Measurements from ENCODE around the gene HMBS. TPM values are rescaled to one million over a fixed set of nuclear protein-coding genes. Genes with fewer than 3 reads are reported as not detected.

Gene HMBS
- total RNA-seq, 2 donors from 2014 or later, result 31.6 to 42.5 TPM

DNA sequence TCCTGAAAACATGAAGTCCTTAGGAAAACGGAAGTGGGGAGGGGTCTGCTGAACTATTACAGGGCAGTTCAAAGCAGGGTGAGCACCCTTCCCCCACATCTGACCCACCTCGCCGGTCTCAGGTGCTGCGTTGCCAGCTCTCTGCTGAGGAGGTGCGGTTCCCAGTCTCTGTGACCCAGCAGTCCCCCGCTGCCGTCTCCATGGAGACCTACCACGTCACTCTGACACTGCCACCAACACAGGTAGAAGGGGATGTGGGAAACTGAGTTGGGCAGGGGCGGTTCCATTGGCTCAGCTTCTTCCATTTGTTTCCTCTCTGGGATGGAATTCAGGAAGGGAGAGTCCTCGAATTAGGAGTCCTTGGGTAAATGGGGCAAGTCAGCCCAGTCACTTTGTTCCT lies 25.8 kb downstream of the HMBS start:
- Mint-ChIP-seq H3K4me3 (no peak overlapping the region), H3K4me1 (ENCODE audit: low read depth) (peaks cover 52% of the 10 kb centered on the region), H3K9me3 (no peaks in the 10 kb centered on the region), H3K27ac (peak overlapping the region; percentile 16), H3K36me3 (ENCODE audit: insufficient read depth in 2 of 2) (peaks cover 4 to 22% of the 10 kb centered on the region in 2 donors), H3K27me3 (ENCODE audit: low read depth) (no peaks in the 10 kb centered on the region)
- ATAC-seq (replicated peaks in 1 of 2) (no peak), DNase-seq (no peak)

DNA sequence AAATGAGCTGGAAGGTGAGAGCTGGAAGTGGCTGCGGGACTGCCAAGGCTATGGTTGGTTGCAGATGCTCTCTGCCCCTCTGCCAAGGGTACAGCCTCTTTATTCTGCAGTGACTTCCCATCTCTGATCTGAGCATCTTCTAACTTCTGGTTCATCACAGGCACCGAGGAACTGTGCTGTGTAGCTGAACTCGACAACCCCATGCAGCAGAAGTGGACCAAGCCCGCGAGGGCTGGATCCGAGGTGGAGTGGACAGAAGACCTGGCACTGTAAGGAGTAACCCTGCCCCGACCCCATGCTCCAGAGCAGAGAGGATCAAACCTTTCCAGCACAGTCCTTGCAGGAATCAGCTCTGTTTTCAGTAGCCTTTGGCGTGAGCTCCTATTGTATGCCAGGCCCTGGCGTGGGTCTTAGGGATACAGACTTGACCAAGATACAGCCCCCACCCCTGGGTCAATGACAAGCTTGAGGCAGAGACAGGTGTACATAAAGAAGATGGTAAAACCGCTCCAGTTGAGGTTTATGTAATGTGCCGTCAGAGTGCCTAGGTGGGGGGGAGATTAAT lies 26.8 kb downstream of the HMBS start:
- no peak overlapping the region for H3K4me3 Mint-ChIP-seq
- DNase-seq (no peak), ATAC-seq (replicated peaks in 1 of 2) (no peak)
- no peak overlapping the region for H3K27ac Mint-ChIP-seq
- no peaks in the 10 kb centered on the region for H3K27me3 Mint-ChIP-seq (ENCODE audit: low read depth)
- H3K9me3 Mint-ChIP-seq, result no peaks in the 10 kb centered on the region
- H3K4me1 Mint-ChIP-seq (ENCODE audit: low read depth), result peaks cover 55% of the 10 kb centered on the region
- H3K36me3 Mint-ChIP-seq (ENCODE audit: insufficient read depth in 2 of 2), result peaks cover 4 to 23% of the 10 kb centered on the region in 2 donors

DNA sequence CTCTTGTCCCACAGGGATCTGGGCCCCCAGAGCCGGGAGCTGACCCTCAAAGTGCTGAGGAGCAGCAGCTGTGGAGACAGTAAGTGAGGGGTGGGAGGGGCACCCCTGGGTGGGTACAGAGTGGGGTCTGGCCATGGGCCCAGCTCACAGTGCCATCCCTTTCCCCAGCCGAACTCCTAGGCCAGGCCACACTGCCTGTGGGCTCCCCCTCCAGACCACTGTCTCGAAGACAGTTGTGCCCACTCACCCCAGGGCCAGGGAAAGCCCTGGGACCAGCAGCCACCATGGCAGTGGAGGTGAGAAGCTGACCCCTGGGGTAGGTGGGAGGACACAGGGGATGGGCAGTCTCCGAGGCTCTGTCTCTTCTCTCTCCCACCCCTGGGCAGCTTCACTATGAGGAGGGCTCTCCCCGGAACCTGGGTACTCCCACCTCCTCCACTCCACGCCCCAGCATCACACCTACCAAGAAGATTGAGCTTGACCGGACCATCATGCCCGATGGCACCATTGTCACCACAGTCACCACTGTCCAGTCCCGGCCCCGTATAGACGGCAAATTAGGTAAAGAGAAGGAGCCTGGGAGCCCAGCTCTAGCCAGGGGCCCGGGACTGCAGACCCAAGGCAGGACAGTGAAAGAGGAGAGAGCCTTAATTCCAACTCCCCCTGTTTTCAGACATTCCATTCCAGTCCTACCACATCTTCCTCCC lies 27.8 kb downstream of the HMBS start:
- no peak overlapping the region for H3K27ac Mint-ChIP-seq
- peaks cover 56% of the 10 kb centered on the region for H3K4me1 Mint-ChIP-seq (ENCODE audit: low read depth)
- H3K9me3 Mint-ChIP-seq, result no peaks in the 10 kb centered on the region
- no peak for DNase-seq
- peaks cover 4 to 27% of the 10 kb centered on the region in 2 donors for H3K36me3 Mint-ChIP-seq (ENCODE audit: insufficient read depth in 2 of 2)
- ATAC-seq (replicated peaks in 1 of 2), result no peak
- no peak overlapping the region for H3K4me3 Mint-ChIP-seq
- no peaks in the 10 kb centered on the region for H3K27me3 Mint-ChIP-seq (ENCODE audit: low read depth)

DNA sequence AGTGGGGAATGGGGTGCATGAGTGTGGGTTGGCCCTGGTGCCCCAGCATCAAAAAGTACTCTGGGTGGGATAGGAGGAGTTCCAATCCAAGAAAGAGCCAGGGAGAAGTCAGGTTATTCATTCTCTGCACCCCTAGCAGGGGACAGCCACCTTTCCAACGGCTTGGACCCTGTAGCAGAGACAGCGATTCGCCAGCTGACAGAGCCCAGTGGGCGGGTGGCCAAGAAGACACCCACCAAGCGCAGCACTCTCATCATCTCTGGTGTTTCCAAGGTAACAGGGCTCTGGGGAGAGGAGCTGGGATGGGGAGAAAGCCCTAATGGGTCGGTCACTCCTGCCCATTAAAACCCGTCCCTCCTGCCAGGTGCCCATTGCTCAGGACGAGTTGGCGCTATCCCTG lies 29.0 kb downstream of the HMBS start:
- no peak overlapping the region for H3K27ac Mint-ChIP-seq
- H3K4me3 Mint-ChIP-seq, result no peak overlapping the region
- H3K9me3 Mint-ChIP-seq, result no peaks in the 10 kb centered on the region
- DNase-seq (no peak), ATAC-seq (replicated peaks in 1 of 2) (no peak)
- peaks cover 4 to 25% of the 10 kb centered on the region in 2 donors for H3K36me3 Mint-ChIP-seq (ENCODE audit: insufficient read depth in 2 of 2)
- no peaks in the 10 kb centered on the region for H3K27me3 Mint-ChIP-seq (ENCODE audit: low read depth)
- H3K4me1 Mint-ChIP-seq (ENCODE audit: low read depth), result peaks cover 50% of the 10 kb centered on the region

GRCh38 chr11:119114351-119114750 lies 29.7 kb downstream of the HMBS start:
- Mint-ChIP-seq H3K27ac (no peak overlapping the region), H3K36me3 (ENCODE audit: insufficient read depth in 2 of 2) (peaks cover 4 to 25% of the 10 kb centered on the region in 2 donors), H3K4me3 (no peak overlapping the region), H3K27me3 (ENCODE audit: low read depth) (no peaks in the 10 kb centered on the region), H3K4me1 (ENCODE audit: low read depth) (peaks cover 44% of the 10 kb centered on the region), H3K9me3 (no peaks in the 10 kb centered on the region)
- no peak for ATAC-seq (replicated peaks in 1 of 2)
- no peak for DNase-seq

DNA sequence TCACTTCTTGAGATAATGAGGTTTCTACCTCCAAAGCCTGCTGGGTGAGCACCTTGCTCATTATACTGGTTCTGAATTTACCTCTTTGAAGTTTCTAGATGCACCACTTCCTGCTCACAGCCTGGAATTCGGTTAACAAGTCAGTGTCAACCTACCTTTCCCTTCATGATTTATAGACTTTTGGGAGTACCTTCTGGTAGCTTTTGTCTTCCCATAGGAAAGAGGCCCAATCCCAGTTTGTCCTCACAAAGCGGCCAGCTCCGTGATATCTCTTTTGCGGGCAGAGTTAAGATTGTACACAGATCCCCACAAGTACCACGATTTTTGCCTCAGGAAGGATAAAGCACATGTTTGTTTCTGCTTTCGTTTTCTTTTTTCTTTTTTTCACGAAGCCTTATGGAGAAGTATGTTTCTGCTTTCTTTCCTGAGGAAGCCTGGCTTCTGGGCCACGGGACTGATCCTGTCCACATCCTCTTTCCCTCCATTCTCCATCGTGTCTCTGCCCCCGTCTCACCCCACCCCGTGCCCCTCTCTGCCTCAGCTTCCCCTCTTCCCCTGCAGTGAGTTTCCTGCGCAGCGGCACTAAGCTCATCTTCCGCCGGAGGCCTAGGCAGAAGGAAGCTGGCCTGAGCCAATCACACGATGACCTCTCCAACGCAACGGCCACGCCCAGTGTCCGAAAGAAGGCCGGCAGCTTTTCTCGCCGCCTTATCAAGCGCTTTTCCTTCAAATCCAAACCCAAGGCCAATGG lies 31.0 kb downstream of the HMBS start:
- Mint-ChIP-seq H3K27ac (peak overlapping the region; percentile 85), H3K4me3 (peak overlapping the region; percentile 86 to 87), H3K36me3 (ENCODE audit: insufficient read depth in 2 of 2) (peaks cover 2 to 22% of the 10 kb centered on the region in 2 donors), H3K27me3 (ENCODE audit: low read depth) (no peaks in the 10 kb centered on the region), H3K4me1 (ENCODE audit: low read depth) (peaks cover 43% of the 10 kb centered on the region), H3K9me3 (no peaks in the 10 kb centered on the region)
- peak in 1 of 2 donors; percentile 28 for DNase-seq
- ATAC-seq (replicated peaks in 1 of 2), result peak; percentile 63 to 70

DNA sequence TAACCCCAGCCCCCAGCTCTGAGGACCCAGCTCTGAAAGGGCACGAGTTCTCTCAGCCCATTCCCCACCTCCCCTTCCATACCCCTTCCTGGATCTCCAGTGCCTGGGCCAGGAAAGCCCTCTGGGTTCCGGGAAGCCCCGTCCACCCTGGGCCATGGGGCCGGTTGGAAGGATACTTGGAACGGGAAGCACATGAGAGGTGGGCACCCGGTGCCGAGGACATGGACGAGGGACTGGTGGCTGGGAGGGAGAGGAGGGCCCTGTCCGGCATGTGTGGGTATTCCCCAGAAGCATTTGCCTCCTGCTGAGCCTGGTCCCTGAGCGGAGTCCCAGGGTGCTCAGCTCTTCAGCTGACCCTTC lies 31.5 kb downstream of the HMBS start:
- peaks cover 49% of the 10 kb centered on the region for H3K4me1 Mint-ChIP-seq (ENCODE audit: low read depth)
- DNase-seq (no peak), ATAC-seq (replicated peaks in 1 of 2) (no peak)
- no peaks in the 10 kb centered on the region for H3K27me3 Mint-ChIP-seq (ENCODE audit: low read depth)
- peaks cover 2 to 19% of the 10 kb centered on the region in 2 donors for H3K36me3 Mint-ChIP-seq (ENCODE audit: insufficient read depth in 2 of 2)
- peak overlapping the region; percentile 85 for H3K27ac Mint-ChIP-seq
- peak overlapping the region; percentile 86 to 87 for H3K4me3 Mint-ChIP-seq
- H3K9me3 Mint-ChIP-seq, result no peaks in the 10 kb centered on the region

DNA sequence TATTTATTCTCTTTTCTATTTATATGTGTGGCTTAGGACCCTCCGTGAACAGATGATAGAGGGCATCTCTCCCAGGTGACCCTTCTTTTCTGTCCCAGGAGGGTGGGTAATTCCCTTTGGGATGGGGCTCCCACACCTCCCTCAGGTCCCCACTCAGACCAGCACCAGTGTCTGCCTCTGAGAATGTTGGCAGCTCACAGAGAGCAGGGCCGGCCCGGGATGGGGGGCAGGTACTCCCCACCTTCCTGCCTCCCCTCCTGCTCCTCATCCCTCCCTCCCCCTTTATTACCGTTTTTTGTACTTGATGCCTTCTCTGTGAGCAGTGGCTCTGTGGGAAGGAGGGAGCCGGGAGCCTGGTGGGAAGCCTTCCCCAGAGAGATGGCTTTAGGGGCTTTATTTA lies 31.9 kb downstream of the HMBS start:
- Mint-ChIP-seq H3K4me1 (ENCODE audit: low read depth) (peaks cover 46% of the 10 kb centered on the region), H3K36me3 (ENCODE audit: insufficient read depth in 2 of 2) (peaks cover 2 to 16% of the 10 kb centered on the region in 2 donors), H3K27ac (peak overlapping the region; percentile 47), H3K27me3 (ENCODE audit: low read depth) (no peaks in the 10 kb centered on the region), H3K4me3 (peak overlapping the region; percentile 22 to 25), H3K9me3 (no peaks in the 10 kb centered on the region)
- ATAC-seq (replicated peaks in 1 of 2) (no peak), DNase-seq (no peak)

DNA sequence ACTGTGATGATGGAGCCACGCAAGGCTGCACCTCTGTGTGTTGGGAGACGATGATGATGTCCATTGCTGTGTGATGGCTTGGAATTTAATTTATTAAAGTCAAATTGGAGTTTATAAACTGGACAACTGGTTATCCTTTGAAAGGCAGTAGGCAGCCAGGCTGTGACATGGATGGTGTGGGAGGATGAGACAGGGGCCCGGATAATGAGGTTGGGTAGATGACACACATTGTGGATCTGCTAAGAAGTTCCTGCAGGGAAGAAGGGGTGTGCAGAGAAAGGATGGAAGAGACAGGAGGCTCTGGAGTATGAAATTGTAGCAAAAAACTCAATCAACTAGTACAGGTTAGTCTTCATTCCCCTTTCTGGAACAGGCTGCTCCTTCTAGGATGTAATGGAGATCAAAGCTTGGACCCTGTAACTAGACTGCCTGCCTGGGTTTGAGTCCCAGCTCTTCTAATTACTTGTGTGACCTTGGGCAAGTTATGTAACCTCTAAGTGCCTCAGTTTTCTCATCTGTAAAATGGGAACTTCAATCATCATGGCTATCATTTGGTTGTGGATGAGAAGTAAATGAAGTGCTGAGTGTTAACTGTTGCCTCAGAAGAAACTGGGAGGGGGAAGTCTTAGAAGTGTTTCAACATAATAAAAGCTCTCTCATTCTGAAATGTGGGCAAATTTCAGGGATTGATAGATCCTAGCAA lies 32.5 kb downstream of the HMBS start:
- peaks cover 2 to 13% of the 10 kb centered on the region in 2 donors for H3K36me3 Mint-ChIP-seq (ENCODE audit: insufficient read depth in 2 of 2)
- peak overlapping the region; percentile 47 for H3K27ac Mint-ChIP-seq
- no peaks in the 10 kb centered on the region for H3K27me3 Mint-ChIP-seq (ENCODE audit: low read depth)
- H3K4me3 Mint-ChIP-seq, result no peak overlapping the region
- H3K4me1 Mint-ChIP-seq (ENCODE audit: low read depth), result peaks cover 47% of the 10 kb centered on the region
- DNase-seq, result no peak
- ATAC-seq (replicated peaks in 1 of 2), result no peak
- no peaks in the 10 kb centered on the region for H3K9me3 Mint-ChIP-seq

DNA sequence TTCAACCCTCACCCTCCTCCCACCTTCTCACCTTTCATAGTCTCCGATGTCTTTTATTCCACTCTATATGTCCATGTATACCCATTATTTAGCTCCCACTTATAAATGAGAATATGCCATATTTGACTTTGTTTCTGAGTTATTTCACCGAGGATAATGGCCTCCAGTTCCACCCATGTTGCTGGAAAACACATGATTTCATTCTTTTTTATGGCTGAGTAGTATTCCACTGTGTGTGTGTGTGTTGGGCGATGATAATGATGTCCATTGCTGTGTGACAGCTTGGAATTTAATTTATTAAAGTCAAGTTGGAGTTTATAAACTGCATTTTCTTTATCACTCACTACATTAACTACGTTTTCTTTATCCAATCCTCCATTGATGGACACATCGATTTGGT lies 33.5 kb downstream of the HMBS start:
- no peak for ATAC-seq (replicated peaks in 1 of 2)
- Mint-ChIP-seq H3K27me3 (ENCODE audit: low read depth) (no peaks in the 10 kb centered on the region), H3K4me3 (no peak overlapping the region), H3K4me1 (ENCODE audit: low read depth) (peaks cover 57% of the 10 kb centered on the region), H3K9me3 (no peaks in the 10 kb centered on the region), H3K36me3 (ENCODE audit: insufficient read depth in 2 of 2) (peaks cover 4 to 9% of the 10 kb centered on the region in 2 donors), H3K27ac (no peak overlapping the region)
- DNase-seq, result no peak

DNA sequence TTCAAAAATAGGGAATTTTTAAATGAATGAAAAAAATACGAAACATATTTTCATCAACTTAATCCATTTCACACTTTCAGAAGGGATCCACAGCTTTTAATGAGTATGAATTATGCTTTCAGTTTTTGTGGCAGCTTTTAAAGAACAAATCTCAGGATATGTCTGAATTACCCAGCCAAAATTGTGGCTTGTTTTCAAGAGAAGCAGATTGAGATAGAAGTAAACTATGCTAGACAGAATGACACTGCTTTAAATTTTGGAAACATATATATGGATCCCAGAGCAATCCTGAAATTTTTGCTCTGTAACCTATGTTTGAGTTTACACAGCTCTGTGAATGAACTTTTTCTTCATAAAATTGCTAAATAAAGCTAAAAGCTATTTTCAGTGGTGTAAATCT lies 34.3 kb downstream of the HMBS start:
- Mint-ChIP-seq H3K4me3 (no peak overlapping the region), H3K36me3 (ENCODE audit: insufficient read depth in 2 of 2) (peaks cover 4 to 8% of the 10 kb centered on the region in 2 donors), H3K27ac (no peak overlapping the region), H3K4me1 (ENCODE audit: low read depth) (peaks cover 58% of the 10 kb centered on the region), H3K27me3 (ENCODE audit: low read depth) (no peaks in the 10 kb centered on the region), H3K9me3 (no peaks in the 10 kb centered on the region)
- ATAC-seq (replicated peaks in 1 of 2) (no peak), DNase-seq (no peak)

DNA sequence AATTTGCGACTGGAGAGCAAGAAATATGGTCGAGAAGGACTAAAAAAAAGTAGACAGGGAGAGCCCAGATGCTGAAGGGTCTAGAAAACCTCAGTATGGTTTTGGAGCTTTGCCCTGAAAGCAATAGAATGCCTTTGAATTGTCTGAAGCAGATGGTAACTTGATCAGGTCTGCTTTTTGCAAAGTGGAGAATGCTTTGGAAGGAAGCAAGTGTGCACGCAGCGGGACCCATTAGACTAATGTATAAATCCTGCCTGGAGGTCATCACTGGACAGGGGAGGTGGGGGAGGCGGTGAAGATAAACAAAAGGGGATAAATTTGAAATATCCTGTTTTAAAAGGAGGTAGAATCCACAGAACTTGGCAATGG lies 35.9 kb downstream of the HMBS start:
- H3K4me3 Mint-ChIP-seq, result peak overlapping the region; percentile 94
- H3K4me1 Mint-ChIP-seq (ENCODE audit: low read depth), result peaks cover 44% of the 10 kb centered on the region
- no peaks in the 10 kb centered on the region for H3K27me3 Mint-ChIP-seq (ENCODE audit: low read depth)
- DNase-seq (no peak), ATAC-seq (replicated peaks in 1 of 2) (no peak)
- H3K27ac Mint-ChIP-seq, result peak overlapping the region; percentile 82
- peaks cover 2 to 6% of the 10 kb centered on the region in 2 donors for H3K36me3 Mint-ChIP-seq (ENCODE audit: insufficient read depth in 2 of 2)
- H3K9me3 Mint-ChIP-seq, result no peaks in the 10 kb centered on the region

Measured in activated T-cell treated with anti-CD3 and anti-CD28 coated beads, Interleukin-2, amount 50 U/mL, for 72 hours (primary cell).